ENCODE results near the gene FBN1.

The FBN1 gene

DNA sequence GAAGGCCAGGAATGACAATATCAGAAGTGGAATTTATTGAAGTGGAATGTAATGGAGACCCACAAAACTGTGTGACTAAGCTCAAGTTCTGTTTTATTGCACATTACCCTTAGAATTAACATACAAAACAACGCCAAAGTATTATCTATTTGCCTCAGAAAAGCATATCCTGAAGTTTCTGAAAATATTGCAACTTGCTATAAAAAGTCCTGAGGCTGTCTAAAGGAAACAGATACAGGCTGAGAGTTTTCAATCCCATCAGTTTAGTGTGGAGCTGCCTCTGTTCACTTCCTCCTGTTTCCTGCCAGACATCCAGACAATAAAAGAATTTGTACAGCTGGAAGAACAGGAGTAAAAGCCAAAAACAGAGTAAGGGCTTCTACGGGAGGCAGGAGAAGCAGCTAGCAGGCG is 108.8 kb downstream of the FBN1 start:
- H3K27ac ChIP-seq: peak overlapping the region; percentile 27 to 59
- no peak overlapping the region for H3K4me3 ChIP-seq
- no peak for DNase-seq (ENCODE audit: low spot score)
- no peak for TF ChIP-seq CTCF (IDR thresholded peaks at IDR 0.05)

DNA sequence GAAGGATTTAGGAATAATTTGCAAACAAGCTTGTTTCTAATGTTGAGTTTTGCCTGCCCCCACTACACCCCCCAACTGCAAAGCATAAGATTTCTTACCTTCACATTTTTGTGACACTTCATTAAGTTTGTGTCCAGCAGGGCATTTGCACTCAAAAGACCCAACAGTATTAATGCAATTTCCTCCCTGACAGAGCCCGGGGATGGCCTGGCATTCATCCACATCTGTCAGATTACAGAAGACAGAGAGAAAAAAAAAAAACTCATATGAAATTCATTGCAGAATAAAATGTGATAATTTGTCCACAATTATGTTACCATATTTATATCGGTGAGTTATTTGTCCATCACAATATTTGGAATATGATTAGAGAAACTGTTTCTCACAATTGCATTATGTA is 111.5 kb downstream of the FBN1 start:
- DNase-seq (ENCODE audit: low spot score): no peak
- no peak overlapping the region for H3K4me3 ChIP-seq
- TF ChIP-seq CTCF (IDR thresholded peaks at IDR 0.05): no peak
- no peak overlapping the region for H3K27ac ChIP-seq

- no peak for TF ChIP-seq CTCF (IDR thresholded peaks at IDR 0.05)
- Histone ChIP-seq H3K4me3 (no peak overlapping the region), H3K27ac (no peak overlapping the region)
- DNase-seq (ENCODE audit: low spot score): no peak
These were observed 112.6 kb downstream of the FBN1 start for GRCh38 chr15:48532946-48533345.

- DNase-seq (ENCODE audit: low spot score): no peak
- no peak overlapping the region for H3K4me3 ChIP-seq
- no peak for TF ChIP-seq CTCF (IDR thresholded peaks at IDR 0.05)
- no peak overlapping the region for H3K27ac ChIP-seq
These were observed 115.0 kb downstream of the FBN1 start for GRCh38 chr15:48530528-48530927.

DNA sequence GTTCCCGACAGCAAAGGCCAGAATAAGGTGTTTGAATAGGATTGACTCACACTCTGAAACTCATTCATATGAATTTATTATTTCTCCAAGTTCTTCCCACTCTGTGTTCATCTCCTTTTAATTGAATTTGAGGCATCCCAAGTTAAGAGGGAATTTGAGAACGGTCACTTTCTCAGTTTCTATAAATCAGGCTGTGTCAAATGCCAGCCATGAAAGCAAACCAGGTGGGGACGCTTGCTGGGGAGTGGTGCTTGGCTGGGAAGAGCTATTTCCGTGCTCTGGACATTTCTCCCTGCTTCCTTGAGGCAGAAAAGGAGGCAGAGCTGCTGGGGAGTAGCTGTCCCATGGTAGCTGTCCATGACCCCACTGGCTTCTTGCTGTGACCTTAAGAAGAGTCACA is 116.6 kb downstream of the FBN1 start:
- no peak for TF ChIP-seq CTCF (IDR thresholded peaks at IDR 0.05)
- Histone ChIP-seq H3K4me3 (no peak overlapping the region), H3K27ac (no peak overlapping the region)
- DNase-seq (ENCODE audit: low spot score): no peak

GRCh38 chr15:48527517-48527916 is 118.0 kb downstream of the FBN1 start:
- DNase-seq (ENCODE audit: low spot score): no peak
- Histone ChIP-seq H3K4me3 (no peak overlapping the region), H3K27ac (no peak overlapping the region)
- TF ChIP-seq CTCF (IDR thresholded peaks at IDR 0.05): no peak

GRCh38 chr15:48522911-48523310 is 122.6 kb downstream of the FBN1 start:
- Histone ChIP-seq H3K4me3 (no peak overlapping the region), H3K27ac (no peak overlapping the region)
- no peak for DNase-seq (ENCODE audit: low spot score)
- TF ChIP-seq CTCF (IDR thresholded peaks at IDR 0.05): no peak
